H9 (cell line): Measurements from ENCODE around the gene MNAT1. TPM values are rescaled to one million over a fixed set of nuclear protein-coding genes. Genes with fewer than 3 reads are reported as not detected.

Experiments used
- DNase-seq: peaks from one replicate; pipeline ENCODE4 v3.0.0-alpha.2; 2017
- H2AFZ ChIP-seq: one replicate; pipeline ENCODE4 v1.6.1; 2013; ENCODE audit warnings: mild to moderate bottlenecking, low read length, control low read depth, moderate library complexity
- H2AK5ac ChIP-seq: 2 replicates; pipeline ENCODE4 v1.6.1; 2013; ENCODE audit warnings: low read length, control low read depth, mixed read lengths; ENCODE audit not compliant: insufficient read length
- H2BK120ac ChIP-seq: one replicate; pipeline ENCODE4 v1.6.1; 2013; ENCODE audit warnings: low read depth, mild to moderate bottlenecking, low read length, control low read depth, inconsistent platforms; ENCODE audit not compliant: poor library complexity, severe bottlenecking
- H2BK12ac ChIP-seq: 2 replicates; pipeline ENCODE4 v1.6.1; 2013; ENCODE audit warnings: low read length, control low read depth, mixed read lengths, low read depth; ENCODE audit not compliant: insufficient read length
- H2BK15ac ChIP-seq: 2 replicates; pipeline ENCODE4 v1.6.1; 2013; ENCODE audit warnings: low read depth, low read length, control low read depth
- H2BK20ac ChIP-seq: one replicate; pipeline ENCODE4 v1.6.1; 2013; ENCODE audit warnings: low read depth, mild to moderate bottlenecking, low read length, control low read depth, inconsistent platforms; ENCODE audit not compliant: poor library complexity, severe bottlenecking
- H2BK5ac ChIP-seq: 2 replicates; pipeline ENCODE4 v1.6.1; 2013; ENCODE audit warnings: low read length, control low read depth, mixed read lengths; ENCODE audit not compliant: insufficient read length
- H3K14ac ChIP-seq: 2 replicates; pipeline ENCODE4 v1.6.1; 2013; ENCODE audit warnings: low read length, control low read depth; ENCODE audit not compliant: insufficient read depth
- H3K18ac ChIP-seq: 2 replicates; pipeline ENCODE4 v1.6.1; 2013; ENCODE audit warnings: low read depth, mild to moderate bottlenecking, mixed read lengths, low read length, control low read depth; ENCODE audit not compliant: insufficient read length
- H3K23ac ChIP-seq: 2 replicates; pipeline ENCODE4 v1.6.1; 2013; ENCODE audit warnings: low read length, control low read depth, mixed read lengths, low read depth; ENCODE audit not compliant: insufficient read length
- H3K23me2 ChIP-seq: 2 replicates; pipeline ENCODE4 v1.6.1; 2013; ENCODE audit warnings: low read depth, mild to moderate bottlenecking, mixed read lengths, low read length, control low read depth; ENCODE audit not compliant: insufficient read length, poor library complexity, severe bottlenecking
- H3K27ac ChIP-seq: 2 replicates; pipeline ENCODE4 v1.5.1; 2013; ENCODE audit warnings: low read length, control low read depth, mixed read lengths, low read depth; ENCODE audit not compliant: insufficient read length
- H3K27me3 ChIP-seq: 2 replicates; pipeline ENCODE4 v1.6.1; 2013; ENCODE audit warnings: low read length, control low read depth, inconsistent platforms; ENCODE audit not compliant: insufficient read depth
- H3K4ac ChIP-seq: 2 replicates; pipeline ENCODE4 v1.6.1; 2013; ENCODE audit warnings: low read depth, mild to moderate bottlenecking, control low read depth, inconsistent platforms, low read length, moderate library complexity
- H3K4me1 ChIP-seq: 2 replicates; pipeline ENCODE4 v1.6.1; 2013; ENCODE audit warnings: low read length, control low read depth, inconsistent platforms; ENCODE audit not compliant: insufficient read depth
- H3K4me2 ChIP-seq: 2 replicates; pipeline ENCODE4 v1.6.1; 2013; ENCODE audit warnings: low read length, control low read depth, mixed read lengths; ENCODE audit not compliant: insufficient read length, insufficient read depth
- H3K56ac ChIP-seq: 2 replicates; pipeline ENCODE4 v1.6.1; 2013; ENCODE audit warnings: low read depth, mild to moderate bottlenecking, mixed read lengths, low read length, control low read depth; ENCODE audit not compliant: insufficient read length
- H3K79me1 ChIP-seq: 2 replicates; pipeline ENCODE4 v1.6.1; 2013; ENCODE audit warnings: low read depth, mild to moderate bottlenecking, moderate library complexity, low read length, control low read depth, inconsistent platforms; ENCODE audit not compliant: insufficient read depth, poor library complexity, severe bottlenecking
- H3K79me2 ChIP-seq: 2 replicates; pipeline ENCODE4 v1.6.1; 2013; ENCODE audit warnings: low read length, control low read depth, inconsistent platforms; ENCODE audit not compliant: insufficient read depth
- H3K9ac ChIP-seq: 2 replicates; pipeline ENCODE4 v1.6.1; 2013; ENCODE audit warnings: low read length, control low read depth, mixed read lengths; ENCODE audit not compliant: insufficient read length; ENCODE audit errors: extremely low read depth
- H3K9me3 ChIP-seq: one replicate; pipeline ENCODE4 v1.6.1; 2013; ENCODE audit warnings: low read depth, low read length, inconsistent platforms; ENCODE audit not compliant: control insufficient read depth
- H3T11ph ChIP-seq: one replicate; pipeline ENCODE4 v1.6.1; 2013; ENCODE audit warnings: mild to moderate bottlenecking, low read length, control low read depth, inconsistent platforms
- H4K20me1 ChIP-seq: one replicate; pipeline ENCODE4 v1.6.1; 2013; ENCODE audit not compliant: control insufficient read depth, insufficient read length, insufficient read depth
- H4K5ac ChIP-seq: 2 replicates; pipeline ENCODE4 v1.6.1; 2013; ENCODE audit warnings: low read depth, mild to moderate bottlenecking, mixed read lengths, low read length, control low read depth; ENCODE audit not compliant: insufficient read length
- H4K8ac ChIP-seq: replicated peaks from 2 replicates; pipeline ENCODE4 v1.6.1; 2013; ENCODE audit warnings: low read length, control low read depth, mixed read lengths, low read depth; ENCODE audit not compliant: insufficient read length
- H4K91ac ChIP-seq: 2 replicates; pipeline ENCODE4 v1.6.1; 2013; ENCODE audit warnings: low read depth, mild to moderate bottlenecking, moderate library complexity, mixed read lengths, low read length, control low read depth; ENCODE audit not compliant: insufficient read length
- H3K27ac Mint-ChIP-seq, 3 experiments: 2 replicates in 2 of 3; 3 replicates in 1 of 3; pipeline ENCODE4 v1.8.0; 2020 to 2021; ENCODE audit warnings: mixed read lengths in 3 of 3, mild to moderate bottlenecking in 1 of 3, moderate library complexity in 1 of 3
- H3K27me3 Mint-ChIP-seq: 2 replicates; pipeline ENCODE4 v1.8.0; 2021; ENCODE audit warnings: low read depth, mild to moderate bottlenecking, moderate library complexity, mixed read lengths
- H3K36me3 Mint-ChIP-seq, 3 experiments: 2 replicates in 2 of 3; 3 replicates in 1 of 3; pipeline ENCODE4 v1.8.0; 2020 to 2021; ENCODE audit warnings: low read depth in 3 of 3, mixed read lengths in 3 of 3; ENCODE audit not compliant: insufficient read depth in 1 of 3
- H3K4me1 Mint-ChIP-seq, 2 experiments: 2 replicates each; pipeline ENCODE4 v1.8.0; 2020; ENCODE audit warnings: mixed read lengths in 2 of 2
- H3K4me3 Mint-ChIP-seq, 2 experiments: 2 replicates in 1 of 2; 3 replicates in 1 of 2; pipeline ENCODE4 v1.8.0; 2020 to 2021; ENCODE audit warnings: mild to moderate bottlenecking in 2 of 2, mixed read lengths in 2 of 2, moderate library complexity in 1 of 2
- H3K9me3 Mint-ChIP-seq, 2 experiments: 2 replicates in 1 of 2; 3 replicates in 1 of 2; pipeline ENCODE4 v1.8.0; 2020; ENCODE audit warnings: mild to moderate bottlenecking in 2 of 2, mixed read lengths in 2 of 2, moderate library complexity in 1 of 2
- WGBS: extraction: QIAGEN DNeasy Blood & Tissue Kit; methylation state at CpG from one replicate; pipeline ENCODE4 v1.1.7; 2013; ENCODE audit warnings: missing lambda C conversion rate, low lambda C conversion rate, mixed read lengths; ENCODE audit not compliant: insufficient read length; ENCODE audit errors: extremely low coverage; 5-methylcytosine and 5-hydroxymethylcytosine counted together
- total RNA-seq: library from RNA; stranded (reverse); gene quantifications from 2 replicates; pipeline ENCODE4 v1.2.1, GENCODE V29; 2021
- TF ChIP-seq, protein P1 (sequence below): fragments of 200-600 bp; sonication (generic); conservative IDR thresholded peaks from 3 replicates; pipeline ENCODE4 v1.8.0; 2021; ENCODE audit warnings: antibody characterized with exemption, mild to moderate bottlenecking

Gene MNAT1
- total RNA-seq, 1 experiment from 2014 or later: 43.1 TPM

DNA sequence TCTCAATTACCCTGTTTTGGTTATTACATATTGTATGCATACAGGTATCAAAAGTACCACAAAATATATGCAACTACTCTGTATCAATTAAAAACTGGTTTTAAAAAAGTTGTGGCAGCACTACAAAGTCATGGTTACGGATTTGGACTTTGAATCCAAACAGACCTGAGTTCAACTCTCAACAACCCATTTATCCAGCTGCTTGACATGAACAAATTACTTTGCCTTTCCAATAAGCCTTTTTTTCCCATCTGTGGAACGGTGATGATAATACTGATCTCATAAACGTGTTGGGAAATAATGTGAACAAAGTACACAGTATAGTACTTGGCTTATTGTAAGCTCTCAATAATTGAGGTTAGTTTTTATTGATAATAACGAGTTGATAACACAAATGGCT is 85.0 kb downstream of the MNAT1 start:
- no peak overlapping the region for H4K8ac ChIP-seq
- no peaks in the 10 kb centered on the region for H3K79me2 ChIP-seq
- no peak overlapping the region for H3K56ac ChIP-seq
- H3K79me1 ChIP-seq: no peaks in the 10 kb centered on the region
- no peaks in the 10 kb centered on the region for H3K27me3 ChIP-seq
- Mint-ChIP-seq H3K4me3 (no peak overlapping the region), H3K27ac (no peak overlapping the region), H3K27me3 (no peaks in the 10 kb centered on the region), H3K36me3 (peaks cover 0 to 6% (median 0%) of the 10 kb centered on the region in 3 experiments; a peak in 3 of 7 replicates), H3K4me1 (no peaks in the 10 kb centered on the region), H3K9me3 (no peaks in the 10 kb centered on the region)
- H4K91ac ChIP-seq: no peak overlapping the region
- H3T11ph ChIP-seq: no peak overlapping the region
- H2AK5ac ChIP-seq: no peak overlapping the region
- no peak overlapping the region for H2BK20ac ChIP-seq
- H3K14ac ChIP-seq: no peak overlapping the region
- H2BK12ac ChIP-seq: no peak overlapping the region
- H2AFZ ChIP-seq: no peak overlapping the region
- H3K4ac ChIP-seq: no peak overlapping the region
- H3K27ac ChIP-seq: no peak overlapping the region
- H3K23ac ChIP-seq: no peak overlapping the region
- H2BK5ac ChIP-seq: no peak overlapping the region
- H2BK15ac ChIP-seq: no peak overlapping the region
- no peak overlapping the region for H3K9ac ChIP-seq
- H3K4me2 ChIP-seq: no peak overlapping the region
- no peak for DNase-seq
- no peak overlapping the region for H3K18ac ChIP-seq
- no peak overlapping the region for H4K5ac ChIP-seq
- H3K9me3 ChIP-seq: no peaks in the 10 kb centered on the region
- H2BK120ac ChIP-seq: no peak overlapping the region
- no peaks in the 10 kb centered on the region for H3K23me2 ChIP-seq
- TF ChIP-seq, protein P1, sequence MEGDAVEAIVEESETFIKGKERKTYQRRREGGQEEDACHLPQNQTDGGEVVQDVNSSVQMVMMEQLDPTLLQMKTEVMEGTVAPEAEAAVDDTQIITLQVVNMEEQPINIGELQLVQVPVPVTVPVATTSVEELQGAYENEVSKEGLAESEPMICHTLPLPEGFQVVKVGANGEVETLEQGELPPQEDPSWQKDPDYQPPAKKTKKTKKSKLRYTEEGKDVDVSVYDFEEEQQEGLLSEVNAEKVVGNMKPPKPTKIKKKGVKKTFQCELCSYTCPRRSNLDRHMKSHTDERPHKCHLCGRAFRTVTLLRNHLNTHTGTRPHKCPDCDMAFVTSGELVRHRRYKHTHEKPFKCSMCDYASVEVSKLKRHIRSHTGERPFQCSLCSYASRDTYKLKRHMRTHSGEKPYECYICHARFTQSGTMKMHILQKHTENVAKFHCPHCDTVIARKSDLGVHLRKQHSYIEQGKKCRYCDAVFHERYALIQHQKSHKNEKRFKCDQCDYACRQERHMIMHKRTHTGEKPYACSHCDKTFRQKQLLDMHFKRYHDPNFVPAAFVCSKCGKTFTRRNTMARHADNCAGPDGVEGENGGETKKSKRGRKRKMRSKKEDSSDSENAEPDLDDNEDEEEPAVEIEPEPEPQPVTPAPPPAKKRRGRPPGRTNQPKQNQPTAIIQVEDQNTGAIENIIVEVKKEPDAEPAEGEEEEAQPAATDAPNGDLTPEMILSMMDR: no peak
- H4K20me1 ChIP-seq: no peaks in the 10 kb centered on the region
- H3K4me1 ChIP-seq: no peaks in the 10 kb centered on the region
- no CpG with 5 or more reads among the region's 4 CpGs for WGBS
